MCF 10A (cell line): ENCODE data around the gene RTBDN. TPM values are rescaled to one million over a fixed set of nuclear protein-coding genes. Genes with fewer than 3 reads are reported as not detected.

ENCODE experiments used
- BruUV-seq: library from RNA; stranded (reverse); fragments of 400-500 nt; replicated peaks from 2 replicates; lab custom pipeline; 2021; lab: Mats Ljungman, UMichigan
- CTCF ChIA-PET: fragments of 300-600 bp; sonication (Branson Sonifier 250); formaldehyde crosslinking; extraction: SDS; loops from one replicate; lab custom pipeline; 2021; ENCODE audit warnings: antibody characterized with exemption, inconsistent platforms; lab: Yijun Ruan, JAX
- POLR2A ChIA-PET: fragments of 300-600, 350-650 bp; sonication (Branson Sonifier 250); formaldehyde crosslinking; extraction: SDS; loops from one replicate; lab custom pipeline; 2020; ENCODE audit warnings: antibody characterized with exemption, inconsistent platforms; lab: Yijun Ruan, JAX
- DNase-seq: peaks from one replicate; pipeline ENCODE4 v3.0.0-alpha.2; 2018; ENCODE audit not compliant: unreplicated experiment
- H3K27ac Mint-ChIP-seq: one replicate; pipeline ENCODE4 v1.8.0; 2022; ENCODE audit warnings: mild to moderate bottlenecking, low read depth, mixed read lengths; ENCODE audit not compliant: unreplicated experiment
- H3K27me3 Mint-ChIP-seq: one replicate; pipeline ENCODE4 v1.8.0; 2022; ENCODE audit warnings: mixed read lengths; ENCODE audit not compliant: insufficient read depth, unreplicated experiment
- H3K36me3 Mint-ChIP-seq: one replicate; pipeline ENCODE4 v1.8.0; 2022; ENCODE audit warnings: mild to moderate bottlenecking, moderate library complexity, mixed read lengths; ENCODE audit not compliant: insufficient read depth, unreplicated experiment
- H3K4me1 Mint-ChIP-seq: one replicate; pipeline ENCODE4 v1.8.0; 2022; ENCODE audit warnings: mixed read lengths; ENCODE audit not compliant: insufficient read depth, unreplicated experiment
- H3K4me3 Mint-ChIP-seq: one replicate; pipeline ENCODE4 v1.8.0; 2022; ENCODE audit warnings: mild to moderate bottlenecking, moderate library complexity, mixed read lengths; ENCODE audit not compliant: unreplicated experiment
- H3K9me3 Mint-ChIP-seq: one replicate; pipeline ENCODE4 v1.8.0; 2022; ENCODE audit warnings: mixed read lengths; ENCODE audit not compliant: unreplicated experiment
- CTCF ChIP-seq: fragments of 200-600 bp; IDR thresholded peaks from one replicate; pipeline ENCODE4 v1.8.0; 2022; ENCODE audit warnings: antibody characterized with exemption, mild to moderate bottlenecking; ENCODE audit not compliant: unreplicated experiment
- intact Hi-C: fragments of 100-400 bp; cut with micrococcal nuclease; formaldehyde crosslinking; loops from 2 replicates; pipeline ENCODE4 v1.14.1; 2022
- total RNA-seq: library from RNA; stranded (reverse); gene quantifications from 2 replicates; pipeline ENCODE4 v1.2.3, GENCODE V29; 2022

RTBDN gene
- total RNA-seq, 1 experiment from 2014 or later: not detected

- CTCF ChIA-PET: interaction anchor here (1.6 to 8.4 kb wide), 4 partner anchors 9 to 68 kb away, joined by 8 to 278 read pairs (median 31); partner anchors contain the start of gene JUNB
- BruUV-seq: no TSS peak
Observed at GRCh38 chr19:12779162-12779993, 55.0 kb downstream of the RTBDN start.

DNA sequence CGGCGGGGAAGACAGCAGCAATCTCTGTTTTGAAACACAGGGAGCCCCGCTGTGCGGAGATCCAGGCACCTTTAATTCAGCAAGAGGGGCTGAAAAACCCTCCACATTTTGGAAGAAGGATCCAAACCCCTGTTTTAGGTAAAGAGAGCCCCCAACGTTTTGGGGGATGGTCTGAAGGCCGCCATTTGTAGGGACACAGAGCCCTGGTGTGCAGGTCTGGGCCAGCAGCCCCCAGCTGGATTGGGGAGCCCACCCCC, 55.5 kb downstream of the RTBDN start:
- H3K4me3 Mint-ChIP-seq: peak overlapping the region; percentile 79
- ChIA-PET POLR2A (interaction anchor here (0.8 to 10.1 kb wide), 7 partner anchors 9 to 168 kb away, joined by 3 to 410 read pairs (median 3); partner anchors contain the start of genes FBXW9, JUNB, ZNF490 and ZNF791), CTCF (interaction anchor here (0.7 to 8.4 kb wide), 7 partner anchors 9 to 1406 kb away, joined by 3 to 278 read pairs (median 8); partner anchors contain the start of gene JUNB)
- TSS peak; percentile 74 for BruUV-seq
- no peaks in the 10 kb centered on the region for H3K27me3 Mint-ChIP-seq
- intact Hi-C loops: loop anchor here (1.0 to 5.0 kb wide), 2 partner anchors 11 to 68 kb away; no protein-coding TSS in a partner anchor
- TF ChIP-seq CTCF: no peak
- peaks cover 7% of the 10 kb centered on the region for H3K36me3 Mint-ChIP-seq
- peak overlapping the region; percentile 81 for H3K27ac Mint-ChIP-seq
- H3K9me3 Mint-ChIP-seq: no peaks in the 10 kb centered on the region
- DNase-seq: no peak
- peaks cover 7% of the 10 kb centered on the region for H3K4me1 Mint-ChIP-seq

More at GRCh38 chr19:12779162-12779993, 55.0 kb downstream of the RTBDN start:
- Mint-ChIP-seq H3K9me3 (no peaks in the 10 kb centered on the region), H3K4me1 (peaks cover 5% of the 10 kb centered on the region), H3K27me3 (no peaks in the 10 kb centered on the region), H3K36me3 (peaks cover 7% of the 10 kb centered on the region), H3K27ac (peak overlapping the region; percentile 81), H3K4me3 (peak overlapping the region; percentile 79)
- peak; percentile 51 for DNase-seq
- TF ChIP-seq CTCF: no peak
- intact Hi-C loops: loop anchor here (5.0 kb wide), 1 partner anchor 68 kb away; no protein-coding TSS in a partner anchor
- POLR2A ChIA-PET: interaction anchor here (1.3 to 10.1 kb wide), 6 partner anchors 8 to 83 kb away, joined by 3 to 410 read pairs (median 11); partner anchors contain the start of genes FBXW9 and JUNB

GRCh38 chr19:12778017-12778904, 56.1 kb downstream of the RTBDN start:
- BruUV-seq: no TSS peak

More at GRCh38 chr19:12778017-12778904, 56.1 kb downstream of the RTBDN start:
- intact Hi-C loops: loop anchor here (1.0 to 5.0 kb wide), 2 partner anchors 12 to 69 kb away; no protein-coding TSS in a partner anchor
- Mint-ChIP-seq H3K4me3 (peak overlapping the region; percentile 79), H3K27ac (peak overlapping the region; percentile 81), H3K36me3 (peaks cover 7% of the 10 kb centered on the region), H3K4me1 (peaks cover 13% of the 10 kb centered on the region), H3K27me3 (no peaks in the 10 kb centered on the region), H3K9me3 (no peaks in the 10 kb centered on the region)
- TF ChIP-seq CTCF: no peak
- DNase-seq: peak; percentile 80
- POLR2A ChIA-PET: interaction anchor here (0.6 to 10.1 kb wide), 11 partner anchors 9 to 168 kb away, joined by 3 to 410 read pairs (median 3); partner anchors contain the start of genes FBXW9, JUNB, THSD8 and ZNF490
- CTCF ChIA-PET: interaction anchor here (0.7 to 8.4 kb wide), 10 partner anchors 10 to 1406 kb away, joined by 3 to 278 read pairs (median 4); partner anchors contain the start of gene JUNB
